ENCODE measurements around the gene RHOT1.
A peak's percentile ranks its signal among the peaks of the same experiment; 100 is the strongest.
"Not testable (repeated sequence)": the region's sequence is repeated elsewhere in the genome, so short reads cannot be mapped to it uniquely, and the experiment has no call there.

The RHOT1 gene

DNA sequence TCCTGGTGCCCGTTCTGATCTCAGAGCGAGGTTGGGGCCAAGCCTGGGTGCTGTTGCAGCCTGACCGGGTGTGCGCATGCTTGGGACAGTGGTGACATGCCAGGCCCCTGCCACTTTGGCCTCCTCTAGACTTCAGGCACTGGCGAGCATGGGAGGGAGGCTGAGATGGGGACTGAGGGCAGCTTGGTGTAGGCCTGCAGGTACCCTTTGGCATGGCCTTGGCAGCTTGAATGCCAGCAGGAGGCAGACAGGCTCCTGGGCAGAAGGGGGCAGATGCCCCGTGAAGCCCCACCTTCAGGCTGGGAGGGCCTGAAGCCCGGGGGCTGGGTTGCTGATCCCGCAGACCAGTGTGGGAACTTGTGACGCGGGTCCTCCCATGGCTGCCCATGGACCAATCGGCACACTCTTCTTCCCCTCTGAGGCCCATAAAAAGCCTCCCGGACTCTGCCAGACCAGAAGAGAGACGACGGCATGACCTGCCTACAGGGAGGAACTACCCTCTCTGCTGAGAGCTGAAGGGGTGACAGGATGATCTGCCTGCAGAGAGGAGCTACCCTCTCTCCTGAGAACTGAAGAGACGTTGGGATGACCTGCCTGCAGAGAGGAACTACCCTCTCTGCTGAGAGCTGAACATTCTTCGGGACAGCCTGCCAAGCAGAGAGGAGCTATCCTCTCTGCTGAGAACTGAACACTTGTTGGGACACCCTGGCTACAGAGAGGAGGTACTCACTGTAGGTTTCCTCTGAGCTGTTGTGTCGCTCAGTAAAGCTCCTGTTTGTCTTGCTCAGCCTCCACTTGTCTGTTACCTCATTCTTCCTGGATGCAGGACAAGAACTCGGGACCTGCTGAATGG, 17.5 kb downstream of the RHOT1 start:
- no peak for DNase-seq (ENCODE audit: low read depth)

DNA sequence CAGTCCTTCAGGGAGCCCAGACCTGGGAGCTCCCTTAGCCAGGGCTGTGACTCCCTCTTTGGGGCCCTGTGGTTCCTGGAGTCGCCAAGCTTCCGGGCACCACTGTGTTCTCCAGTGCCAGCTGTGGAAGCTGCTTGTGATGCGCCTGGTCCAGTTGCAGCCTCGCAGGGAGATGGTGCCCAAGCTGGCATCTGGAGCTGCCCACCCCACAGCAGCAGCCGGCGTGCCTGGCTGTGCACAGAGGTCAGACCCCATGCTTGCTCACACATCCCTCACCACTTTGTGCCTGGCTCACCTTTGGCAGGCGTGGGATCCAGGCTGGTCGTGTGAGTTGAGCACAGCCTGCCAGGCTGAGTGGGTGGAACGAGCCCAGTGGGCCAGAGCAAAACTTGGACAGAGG, 18.2 kb downstream of the RHOT1 start:
- DNase-seq (ENCODE audit: low read depth): no peak

GRCh38 chr17:32161029-32161428, 18.7 kb downstream of the RHOT1 start:
- peak; percentile 7 for DNase-seq (ENCODE audit: low read depth)

DNA sequence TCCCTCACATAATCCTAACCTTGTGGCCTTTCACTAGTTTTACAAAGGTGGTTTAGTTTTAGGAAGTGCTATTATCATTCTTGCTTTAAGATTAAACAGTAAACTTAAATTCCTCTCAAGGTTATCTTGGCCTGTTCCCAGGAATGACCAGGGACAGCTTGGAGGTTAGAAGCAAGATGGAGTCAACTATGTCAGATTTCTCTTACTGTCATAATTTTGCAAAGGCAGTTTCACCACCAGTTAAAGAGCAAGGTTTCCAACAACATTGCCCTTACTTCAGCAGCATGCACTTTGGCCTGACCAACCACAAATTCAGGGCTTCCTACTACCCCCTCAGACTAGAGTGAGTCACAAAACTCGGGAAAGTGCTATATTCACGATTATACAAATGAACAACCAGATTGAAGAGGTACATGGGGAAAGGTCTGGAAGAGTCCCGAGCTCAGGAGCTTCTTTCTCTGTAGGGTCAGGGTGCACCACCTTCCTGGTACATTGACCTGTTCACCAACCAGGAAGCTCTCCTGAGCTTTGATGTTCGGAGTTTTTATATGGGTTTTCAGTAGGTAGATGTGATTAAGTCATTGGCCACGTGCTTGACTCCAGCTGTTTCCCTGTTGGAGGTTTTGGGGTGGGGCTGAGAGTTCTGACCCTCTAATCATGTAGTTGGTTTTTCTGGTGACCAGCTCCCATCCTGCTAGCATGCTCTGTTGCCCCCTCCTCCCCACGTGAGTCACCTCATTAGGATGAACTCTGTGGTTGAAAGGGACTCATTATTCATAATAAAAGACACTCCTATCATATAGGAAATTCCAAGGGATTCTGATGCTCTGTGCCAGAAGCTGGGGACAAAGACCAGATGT, 19.4 kb downstream of the RHOT1 start:
- DNase-seq (ENCODE audit: low read depth): peak; percentile 95

GRCh38 chr17:32174889-32175288, 32.6 kb downstream of the RHOT1 start:
- no peak for DNase-seq (ENCODE audit: low read depth)

DNA sequence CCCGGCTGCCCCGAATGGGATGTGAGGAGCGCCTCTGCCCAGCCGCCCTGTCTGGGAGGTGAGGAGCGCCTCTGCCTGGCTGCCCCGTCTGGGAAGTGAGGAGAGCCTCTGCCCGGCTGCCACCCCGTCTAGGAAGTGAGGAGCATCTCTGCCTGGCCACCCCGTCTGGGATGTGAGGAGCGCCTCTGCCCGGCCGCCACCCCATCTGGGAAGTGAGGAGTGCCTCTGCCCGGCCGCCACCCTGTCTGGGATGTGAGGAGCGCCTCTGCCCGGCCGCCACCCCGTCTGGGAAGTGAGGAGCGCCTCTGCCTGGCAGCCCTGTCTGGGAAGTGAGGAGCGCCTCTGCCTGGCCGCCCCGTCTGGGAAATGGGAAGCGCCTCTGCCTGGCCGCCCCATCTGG, 36.4 kb downstream of the RHOT1 start:
- DNase-seq (ENCODE audit: low read depth): not testable (repeated sequence)

DNA sequence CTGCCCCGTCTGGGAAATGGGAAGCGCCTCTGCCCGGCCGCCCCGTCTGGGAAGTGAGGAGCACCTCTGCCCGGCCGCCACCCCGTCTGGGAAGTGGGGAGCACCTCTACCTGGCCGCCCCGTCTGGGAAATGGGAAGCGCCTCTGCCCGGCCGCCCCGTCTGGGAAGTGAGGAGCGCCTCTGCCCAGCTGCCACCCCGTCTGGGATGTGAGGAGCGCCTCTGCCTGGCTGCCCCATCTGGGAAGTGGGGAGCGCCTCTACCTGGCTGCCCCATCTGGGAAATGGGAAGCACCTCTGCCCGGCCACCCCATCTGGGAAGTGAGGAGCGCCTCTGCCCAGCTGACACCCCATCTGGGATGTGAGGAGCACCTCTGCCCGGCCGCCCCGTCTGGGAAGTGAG, 36.8 kb downstream of the RHOT1 start:
- DNase-seq (ENCODE audit: low read depth): not testable (repeated sequence)

GRCh38 chr17:32179526-32179925, 37.2 kb downstream of the RHOT1 start:
- DNase-seq (ENCODE audit: low read depth): not testable (repeated sequence)

DNA sequence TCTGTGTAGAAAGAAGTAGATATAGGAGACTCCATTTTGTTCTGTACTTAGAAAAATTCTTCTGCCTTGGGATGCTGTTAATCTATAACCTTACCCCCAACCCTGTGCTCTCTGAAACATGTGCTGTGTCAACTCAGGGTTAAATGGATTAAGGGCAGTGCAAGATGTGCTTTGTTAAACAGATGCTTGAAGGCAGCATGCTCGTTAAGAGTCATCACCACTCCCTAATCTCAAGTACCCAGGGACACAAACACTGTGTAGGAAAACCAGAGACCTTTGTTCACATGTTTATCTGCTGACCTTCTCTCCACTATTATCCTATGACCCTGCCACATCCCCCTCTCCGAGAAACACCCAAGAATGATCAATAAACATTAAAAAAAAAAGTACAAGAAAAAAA, 38.0 kb downstream of the RHOT1 start:
- not testable (repeated sequence) for DNase-seq (ENCODE audit: low read depth)

GRCh38 chr17:32185875-32186274, 43.6 kb downstream of the RHOT1 start:
- DNase-seq (ENCODE audit: low read depth): peak; percentile 47

- peak; percentile 8 for DNase-seq (ENCODE audit: low read depth)
These were observed 45.0 kb downstream of the RHOT1 start for GRCh38 chr17:32187271-32187670.

GRCh38 chr17:32189343-32189742, 47.0 kb downstream of the RHOT1 start:
- DNase-seq (ENCODE audit: low read depth): no peak

DNA sequence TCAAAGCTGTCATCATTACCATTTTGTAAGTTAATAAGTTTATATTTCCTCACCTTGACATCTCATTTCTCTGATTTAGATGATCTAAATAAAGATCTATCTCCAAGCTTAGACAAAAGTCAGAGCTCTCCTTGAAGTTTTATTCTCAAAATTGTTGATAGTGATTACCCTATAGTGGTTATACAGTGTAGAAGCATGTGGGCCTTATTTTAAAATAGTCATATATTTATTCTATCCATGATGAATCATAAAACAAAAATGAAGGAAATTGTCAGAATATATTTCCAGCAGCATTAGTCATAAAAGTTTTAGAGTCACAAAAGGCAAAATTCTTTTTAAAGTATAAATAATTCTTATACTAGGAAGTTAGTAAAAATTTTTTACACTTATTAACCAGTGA, 49.0 kb downstream of the RHOT1 start:
- DNase-seq (ENCODE audit: low read depth): peak; percentile 73

DNA sequence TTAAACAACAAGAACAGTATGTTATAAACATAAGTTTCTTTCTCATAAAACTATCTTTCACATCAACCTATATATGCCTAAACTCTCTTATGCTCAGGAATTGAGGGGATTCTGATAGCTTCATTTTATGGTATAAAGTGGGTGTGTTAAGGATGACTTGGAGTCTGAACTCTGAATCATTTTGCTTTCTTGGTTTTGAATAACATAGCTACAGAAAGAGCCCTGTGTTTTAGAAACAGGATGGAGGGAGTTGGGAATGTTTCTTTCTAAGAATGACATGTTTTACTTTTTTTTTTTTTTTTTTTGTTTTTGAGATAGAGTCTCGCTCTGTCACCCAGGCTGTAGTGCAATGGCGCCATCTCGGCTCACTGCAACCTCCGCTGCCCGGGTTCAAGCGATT, 50.1 kb downstream of the RHOT1 start:
- peak; percentile 70 for DNase-seq (ENCODE audit: low read depth)

GRCh38 chr17:32197987-32198386, 55.7 kb downstream of the RHOT1 start:
- DNase-seq (ENCODE audit: low read depth): no peak

- DNase-seq (ENCODE audit: low read depth): peak; percentile 41
These were observed 64.6 kb downstream of the RHOT1 start for GRCh38 chr17:32206861-32207260.

- DNase-seq (ENCODE audit: low read depth): no peak
These were observed 66.1 kb downstream of the RHOT1 start for GRCh38 chr17:32208436-32208835.

DNA sequence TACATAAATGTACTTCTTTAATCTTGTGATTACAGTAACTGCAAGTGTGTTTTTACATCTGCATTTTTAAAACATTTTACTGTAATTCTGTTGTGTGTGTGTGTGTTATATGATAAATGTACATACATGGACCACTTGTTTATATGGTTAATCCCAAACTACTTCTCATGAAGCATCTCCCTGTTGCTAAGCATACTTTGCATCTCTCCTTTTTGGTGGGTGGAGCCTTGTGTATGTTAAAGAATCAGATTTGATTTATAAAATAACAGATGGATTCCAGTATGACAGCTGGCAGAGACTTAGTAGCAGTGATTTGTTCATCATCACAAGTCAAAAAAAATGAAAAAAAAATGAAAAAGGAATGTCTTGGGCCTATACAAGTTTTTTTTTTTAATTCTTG, 67.3 kb downstream of the RHOT1 start:
- DNase-seq (ENCODE audit: low read depth): no peak

DNA sequence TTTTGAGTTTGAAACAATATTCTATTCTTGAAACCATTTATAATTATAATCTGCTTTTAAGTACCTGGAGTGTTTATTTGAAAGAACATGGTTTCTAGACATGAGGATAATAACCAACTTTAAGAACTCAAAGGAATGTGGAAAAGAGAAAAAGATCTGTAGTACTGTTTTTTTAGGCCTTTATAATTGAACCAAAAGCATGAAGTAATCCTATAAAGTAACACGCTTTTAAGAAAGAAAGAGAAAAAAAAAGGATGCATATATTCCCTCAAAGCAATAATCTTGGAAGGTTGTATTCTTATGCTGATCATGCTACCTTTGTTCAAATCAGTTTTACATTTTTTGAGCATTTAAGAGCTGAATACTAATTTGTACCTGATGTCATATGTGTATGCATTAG, 69.4 kb downstream of the RHOT1 start:
- no peak for DNase-seq (ENCODE audit: low read depth)

GRCh38 chr17:32215696-32216095, 73.4 kb downstream of the RHOT1 start:
- DNase-seq (ENCODE audit: low read depth): no peak

DNA sequence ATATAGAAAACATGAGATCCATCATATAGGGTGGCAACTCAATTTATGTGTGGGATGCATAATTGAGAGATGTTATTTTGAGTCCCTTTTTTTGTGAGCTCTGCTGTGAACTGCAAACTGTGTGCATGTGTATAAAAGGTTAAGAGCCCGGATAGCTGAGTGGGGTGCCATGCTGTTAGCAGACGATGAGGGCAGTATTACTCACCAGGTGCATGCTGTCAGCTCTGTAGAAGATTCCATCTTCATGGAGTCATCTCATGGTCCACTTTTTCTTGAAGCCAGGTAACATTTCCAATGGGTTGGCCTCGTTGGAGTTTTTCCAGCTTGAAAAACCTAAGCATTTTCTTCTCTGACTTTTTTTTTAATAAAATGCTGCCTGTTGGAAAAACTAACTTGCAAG, 80.3 kb downstream of the RHOT1 start:
- DNase-seq (ENCODE audit: low read depth): no peak

DNA sequence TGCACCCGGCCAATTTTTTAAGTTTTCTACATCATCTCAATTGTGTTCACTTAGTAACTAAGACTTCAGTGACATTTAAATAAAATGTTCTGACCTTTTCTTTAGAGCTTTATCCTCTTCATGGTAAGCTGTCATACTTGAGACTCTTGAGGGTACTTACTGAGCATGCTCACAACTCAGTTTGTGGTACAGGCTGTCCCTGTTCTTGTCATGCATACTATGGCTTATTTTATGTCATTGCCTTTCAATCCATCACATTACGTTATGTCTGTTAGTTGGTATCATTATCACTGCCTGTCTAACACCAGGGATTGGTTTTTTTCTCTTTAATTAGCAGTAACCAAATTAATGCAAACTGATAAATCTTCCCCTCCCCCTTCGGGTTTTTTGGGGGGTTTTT, 81.4 kb downstream of the RHOT1 start:
- no peak for DNase-seq (ENCODE audit: low read depth)

GRCh38 chr17:32226886-32227285, 84.6 kb downstream of the RHOT1 start:
- DNase-seq (ENCODE audit: low read depth): no peak

All from EH (cell line).